HCT116 (cell line): ENCODE results near the gene CLASP1. TPM values are rescaled to one million over a fixed set of nuclear protein-coding genes. Genes with fewer than 3 reads are reported as not detected.
A peak's percentile ranks its signal among the peaks of the same experiment; 100 is the strongest.

Source experiments
- ATAC-seq: fragments of 200-7000 bp; cut with Tn5 transposase; 2 replicates; pipeline ENCODE4 v1.9.1; 2020; ENCODE audit warnings: mild to moderate bottlenecking, moderate library complexity
- BruUV-seq: library from RNA; stranded (reverse); fragments of 400-500 nt; replicated peaks from 2 replicates; lab custom pipeline; 2021; lab: Mats Ljungman, UMichigan
- CTCF ChIA-PET: fragments of 300-600 bp; sonication (Branson Sonifier 250); formaldehyde crosslinking; loops from one replicate; lab custom pipeline; 2021; ENCODE audit warnings: antibody characterized with exemption; lab: Charles Lee
- POLR2A ChIA-PET: fragments of 300-600, 350-600 bp; sonication (Branson Sonifier 250); formaldehyde crosslinking; loops from one replicate; lab custom pipeline; 2021; ENCODE audit warnings: antibody characterized with exemption; lab: Charles Lee
- RAD21 ChIA-PET, 2 experiments: fragments of 300-600 bp; sonication (Branson Sonifier 250); formaldehyde crosslinking; loops; one replicate each; lab custom pipeline; 2023; ENCODE audit warnings: low total read pairs in 2 of 2; ENCODE audit not compliant: uncharacterized antibody in 2 of 2, unreplicated experiment in 2 of 2, low non-redundant PET in 1 of 2; lab: Charles Lee
- DNase-seq: peaks from one replicate; pipeline ENCODE4 v3.0.0-alpha.2; 2010; ENCODE audit warnings: low read depth, low spot score
- H2AFZ ChIP-seq: fragments of 200-600 bp; shearing (Covaris generic), sonication (generic); 2 replicates; pipeline ENCODE4 v1.6.1; 2017; ENCODE audit warnings: low read depth, mixed run types, mixed read lengths, antibody characterized with exemption, low read length; ENCODE audit not compliant: poor library complexity, severe bottlenecking
- H3K27ac ChIP-seq: 2 replicates; pipeline ENCODE4 v1.5.1; 2012; ENCODE audit warnings: low read depth, low read length
- H3K27me3 ChIP-seq: fragments of 200-600 bp; sonication (generic); 2 replicates; pipeline ENCODE4 v1.6.1; 2016; ENCODE audit warnings: mixed run types, low read length, mixed read lengths; ENCODE audit not compliant: insufficient read depth
- H3K36me3 ChIP-seq, 2 experiments: fragments of 200-500 bp in 1 of 2; fragments of 200-600 bp in 1 of 2; sonication (Bioruptor generic) in 1 of 2; sonication (generic) in 1 of 2; 2 replicates each; pipeline versions ENCODE4 v1.5.1 to v1.6.1; 2014 to 2016; ENCODE audit warnings: low read length in 2 of 2, inconsistent platforms in 1 of 2, mixed read lengths in 1 of 2, mixed run types in 1 of 2; ENCODE audit not compliant: insufficient read depth in 2 of 2, control insufficient read depth in 1 of 2
- H3K4me1 ChIP-seq, 2 experiments: fragments of 200-600 bp in 1 of 2; sonication (generic) in 1 of 2; 2 replicates each; pipeline versions ENCODE4 v1.5.1 to v1.6.1; 2012 to 2017; ENCODE audit warnings: low read length in 2 of 2, inconsistent platforms in 1 of 2, mild to moderate bottlenecking in 1 of 2, mixed read lengths in 1 of 2, mixed run types in 1 of 2, moderate library complexity in 1 of 2; ENCODE audit not compliant: insufficient read depth in 2 of 2, control insufficient read depth in 1 of 2
- H3K4me2 ChIP-seq: fragments of 200-600 bp; sonication (generic); 2 replicates; pipeline ENCODE4 v1.6.1; 2017; ENCODE audit warnings: mixed run types, low read length, mixed read lengths
- H3K4me3 ChIP-seq, 2 experiments: fragments of 200-600 bp in 1 of 2; sonication (generic) in 1 of 2; replicated peaks in 1 of 2; 2 replicates each; pipeline ENCODE4 v1.5.1; 2011 to 2016; ENCODE audit warnings: low read length in 2 of 2, control low read depth in 1 of 2, low read depth in 1 of 2, mild to moderate bottlenecking in 1 of 2, mixed read lengths in 1 of 2, mixed run types in 1 of 2
- H3K79me2 ChIP-seq: fragments of 200-600 bp; sonication (generic); 2 replicates; pipeline ENCODE4 v1.6.1; 2017; ENCODE audit warnings: mild to moderate bottlenecking, mixed run types, low read length, moderate library complexity, mixed read lengths; ENCODE audit not compliant: insufficient read depth
- H3K9ac ChIP-seq: fragments of 200-600 bp; sonication (generic); 2 replicates; pipeline ENCODE4 v1.6.1; 2016; ENCODE audit warnings: low read length, mixed read lengths
- H3K9me2 ChIP-seq: fragments of 200-600 bp; sonication (generic), shearing (Covaris generic); 2 replicates; pipeline ENCODE4 v1.6.1; 2017; ENCODE audit warnings: mixed run types, mild to moderate bottlenecking, moderate library complexity; ENCODE audit not compliant: insufficient read depth
- H3K9me3 ChIP-seq, 2 experiments: fragments of 200-500 bp in 1 of 2; fragments of 200-600 bp in 1 of 2; sonication (Bioruptor generic) in 1 of 2; sonication (generic) in 1 of 2; 2 replicates each; pipeline ENCODE4 v1.6.1; 2014 to 2017; ENCODE audit warnings: low read length in 2 of 2, mixed read lengths in 2 of 2, inconsistent platforms in 1 of 2, low read depth in 1 of 2, mild to moderate bottlenecking in 1 of 2, mixed run types in 1 of 2, moderate library complexity in 1 of 2; ENCODE audit not compliant: control insufficient read depth in 1 of 2, insufficient read depth in 1 of 2
- H4K20me1 ChIP-seq: fragments of 200-600 bp; sonication (generic), shearing (Covaris generic); 2 replicates; pipeline ENCODE4 v1.6.1; 2017; ENCODE audit warnings: mixed run types, mild to moderate bottlenecking, moderate library complexity; ENCODE audit not compliant: insufficient read depth
- ATF3 ChIP-seq: IDR thresholded peaks from 2 replicates; pipeline ENCODE4 v1.6.1; 2012
- CBX3 ChIP-seq: IDR thresholded peaks from 2 replicates; pipeline ENCODE4 v1.6.1; 2012; ENCODE audit warnings: low read depth
- CEBPB ChIP-seq: IDR thresholded peaks from 2 replicates; pipeline ENCODE4 v1.6.1; 2012; ENCODE audit warnings: low read depth
- EGR1 ChIP-seq: IDR thresholded peaks from 2 replicates; pipeline ENCODE4 v1.6.1; 2012; ENCODE audit warnings: low read depth
- EZH2 ChIP-seq: fragments of 200-600 bp; sonication (generic); IDR thresholded peaks from 2 replicates; pipeline ENCODE4 v1.6.1; 2017; ENCODE audit warnings: antibody characterized with exemption, mixed run types
- EZH2phosphoT487 ChIP-seq: fragments of 200-600 bp; IDR thresholded peaks from 2 replicates; pipeline ENCODE4 v1.6.1; 2018; ENCODE audit warnings: antibody characterized with exemption, borderline replicate concordance
- FOSL1 ChIP-seq: IDR thresholded peaks from 2 replicates; pipeline ENCODE4 v1.6.1; 2012; ENCODE audit warnings: low read depth
- MAX ChIP-seq: IDR thresholded peaks from 2 replicates; pipeline ENCODE4 v1.6.1; 2012
- POLR2AphosphoS5 ChIP-seq: IDR thresholded peaks from 2 replicates; pipeline ENCODE4 v1.6.1; 2011; ENCODE audit warnings: mild to moderate bottlenecking, low read depth, low read length, moderate library complexity
- RAD21 ChIP-seq: IDR thresholded peaks from 2 replicates; pipeline ENCODE4 v1.6.1; 2012; ENCODE audit warnings: low read depth, mild to moderate bottlenecking
- REST ChIP-seq: IDR thresholded peaks from 2 replicates; pipeline ENCODE4 v1.6.1; 2012; ENCODE audit warnings: low read depth
- SIN3A ChIP-seq: IDR thresholded peaks from 2 replicates; pipeline ENCODE4 v1.6.1; 2012; ENCODE audit warnings: low read depth
- SP1 ChIP-seq: IDR thresholded peaks from 2 replicates; pipeline ENCODE4 v1.6.1; 2012; ENCODE audit warnings: low read depth
- SRF ChIP-seq: IDR thresholded peaks from 2 replicates; pipeline ENCODE4 v1.6.1; 2012; ENCODE audit warnings: low read depth
- TCF7L2 ChIP-seq: IDR thresholded peaks from 2 replicates; pipeline ENCODE4 v1.7.0; 2011; ENCODE audit warnings: borderline replicate concordance, inconsistent platforms; ENCODE audit not compliant: insufficient read depth, insufficient read length; ENCODE audit errors: extremely low read depth
- YY1 ChIP-seq: IDR thresholded peaks from 2 replicates; pipeline ENCODE4 v1.6.1; 2011; ENCODE audit warnings: low read length, low read depth, moderate library complexity, mild to moderate bottlenecking; ENCODE audit not compliant: insufficient replicate concordance; ENCODE audit errors: extremely low read depth
- ZFX ChIP-seq: fragments of 450-650 bp; IDR thresholded peaks from 2 replicates; pipeline ENCODE4 v1.6.1; 2017
- ZNF274 ChIP-seq: fragments of 200-500 bp; sonication (Bioruptor generic); IDR thresholded peaks from 2 replicates; pipeline ENCODE4 v1.6.1; 2014; ENCODE audit warnings: mild to moderate bottlenecking, low read depth, low read length, inconsistent platforms
- intact Hi-C: fragments of 100-400 bp; cut with micrococcal nuclease; formaldehyde crosslinking; loops from 2 replicates; pipeline ENCODE4 v1.10.0; 2022
- total RNA-seq: library from RNA; stranded (reverse); gene quantifications from one replicate; pipeline ENCODE4 v1.2.1, GENCODE V29; 2021; ENCODE audit not compliant: unreplicated experiment

Gene CLASP1
- total RNA-seq, 1 experiment from 2014 or later = 41.9 TPM

- peaks cover 75% of the 10 kb centered on the region for H3K79me2 ChIP-seq
- ChIA-PET CTCF (no interaction called here), RAD21 (interaction anchor here in 1 of 2 experiments (1.0 kb wide), 1 partner anchor 108 kb away, joined by 3 read pairs; no protein-coding TSS in a partner anchor), POLR2A (interaction anchor here (3.3 kb wide), 1 partner anchor 118 kb away, joined by 22 read pairs; the partner anchor contains the start of gene RNU4ATAC)
- no peaks in the 10 kb centered on the region for H3K27me3 ChIP-seq
- H3K4me1 ChIP-seq = peaks cover 6 to 19% of the 10 kb centered on the region in 2 experiments; a peak in 3 of 4 replicates
- peak overlapping the region; percentile 87 for H3K27ac ChIP-seq
- intact Hi-C loops = loop anchor here (1.0 kb wide), 1 partner anchor 118 kb away; the partner anchor contains the start of gene RNU4ATAC
- TF ChIP-seq RAD21 = no peak
- TF ChIP-seq MAX = no peak
- no peak for TF ChIP-seq SRF
- TF ChIP-seq CBX3 = no peak
- no peak for TF ChIP-seq ZFX
- TF ChIP-seq CEBPB = no peak
- no peak for TF ChIP-seq EZH2phosphoT487
- TF ChIP-seq EGR1 = no peak
- TF ChIP-seq SP1 = no peak
- no peak for TF ChIP-seq REST
- TF ChIP-seq YY1 = no peak
- TF ChIP-seq ATF3 = no peak
- no peak for TF ChIP-seq TCF7L2
- no peak for TF ChIP-seq ZNF274
- no peak; the same call in 1 of the 2 replicates for TF ChIP-seq SIN3A
- no peak for TF ChIP-seq FOSL1
- TF ChIP-seq POLR2AphosphoS5 = no peak
- TF ChIP-seq EZH2 = no peak
- peak overlapping the region; percentile 69 for H3K9ac ChIP-seq
- H3K4me2 ChIP-seq = peak overlapping the region; percentile 86
- H3K36me3 ChIP-seq = no peaks in the 10 kb centered on the region
- peak; percentile 29 for ATAC-seq
- peak overlapping the region; percentile 78 to 86 for H3K4me3 ChIP-seq
- no peak overlapping the region for H2AFZ ChIP-seq
- H3K9me2 ChIP-seq = no peaks in the 10 kb centered on the region
- no peaks in the 10 kb centered on the region for H4K20me1 ChIP-seq
- BruUV-seq = TSS peak; percentile 77
- no peak for DNase-seq
- H3K9me3 ChIP-seq = no peaks in the 10 kb centered on the region
Observed at GRCh38 chr2:121648206-121649148, 785 bp downstream of the CLASP1 start.
